Gastroesophageal sphincter (tissue), 3 donors: ENCODE data around the gene KMT2B.

Experiments
- EP300 ChIP-seq: sonication (generic); formaldehyde crosslinking; IDR thresholded peaks from one replicate; pipeline ENCODE4 v1.6.1; 2017; ENCODE audit warnings: antibody characterized with exemption, mild to moderate bottlenecking
- POLR2A ChIP-seq, 2 donors: fragments of 450-650 bp; IDR thresholded peaks; one replicate each; pipeline ENCODE4 v1.6.1; 2017; ENCODE audit warnings: antibody characterized with exemption in 2 of 2, mild to moderate bottlenecking in 2 of 2, moderate library complexity in 1 of 2
- TF ChIP-seq, protein P1 (sequence below), 4 experiments: fragments of 200-600 bp in 2 of 4; fragments of 450-650 bp in 2 of 4; sonication (generic) in 1 of 4; IDR thresholded peaks; one replicate each; pipeline ENCODE4 v1.5.1; 2017 to 2019; ENCODE audit warnings: antibody characterized with exemption in 4 of 4, mild to moderate bottlenecking in 2 of 4, moderate library complexity in 2 of 4

DNA sequence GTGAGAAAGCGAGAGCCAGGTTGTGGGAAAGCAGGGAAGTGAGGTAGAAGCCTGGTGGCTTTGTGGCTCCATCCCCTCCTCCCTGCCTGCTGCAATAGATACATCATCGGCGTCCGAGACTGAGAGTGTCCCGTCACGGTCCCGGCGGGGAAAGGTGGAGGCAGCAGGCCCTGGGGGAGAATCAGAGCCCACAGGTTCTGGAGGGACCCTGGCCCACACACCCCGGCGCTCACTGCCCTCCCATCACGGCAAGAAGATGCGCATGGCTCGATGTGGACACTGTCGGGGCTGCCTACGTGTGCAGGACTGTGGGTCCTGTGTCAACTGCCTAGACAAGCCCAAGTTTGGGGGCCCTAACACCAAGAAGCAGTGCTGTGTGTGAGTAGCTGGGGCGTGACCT, 5.1 kb downstream of the KMT2B start:
- TF ChIP-seq EP300: no peak
- TF ChIP-seq, protein P1, sequence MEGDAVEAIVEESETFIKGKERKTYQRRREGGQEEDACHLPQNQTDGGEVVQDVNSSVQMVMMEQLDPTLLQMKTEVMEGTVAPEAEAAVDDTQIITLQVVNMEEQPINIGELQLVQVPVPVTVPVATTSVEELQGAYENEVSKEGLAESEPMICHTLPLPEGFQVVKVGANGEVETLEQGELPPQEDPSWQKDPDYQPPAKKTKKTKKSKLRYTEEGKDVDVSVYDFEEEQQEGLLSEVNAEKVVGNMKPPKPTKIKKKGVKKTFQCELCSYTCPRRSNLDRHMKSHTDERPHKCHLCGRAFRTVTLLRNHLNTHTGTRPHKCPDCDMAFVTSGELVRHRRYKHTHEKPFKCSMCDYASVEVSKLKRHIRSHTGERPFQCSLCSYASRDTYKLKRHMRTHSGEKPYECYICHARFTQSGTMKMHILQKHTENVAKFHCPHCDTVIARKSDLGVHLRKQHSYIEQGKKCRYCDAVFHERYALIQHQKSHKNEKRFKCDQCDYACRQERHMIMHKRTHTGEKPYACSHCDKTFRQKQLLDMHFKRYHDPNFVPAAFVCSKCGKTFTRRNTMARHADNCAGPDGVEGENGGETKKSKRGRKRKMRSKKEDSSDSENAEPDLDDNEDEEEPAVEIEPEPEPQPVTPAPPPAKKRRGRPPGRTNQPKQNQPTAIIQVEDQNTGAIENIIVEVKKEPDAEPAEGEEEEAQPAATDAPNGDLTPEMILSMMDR (IDR thresholded peaks at IDR 0.05): no peak
- no peak for TF ChIP-seq POLR2A (IDR thresholded peaks at IDR 0.05)
